Measurements from ENCODE around the gene RPS6KB2. TPM values are rescaled to one million over a fixed set of nuclear protein-coding genes. Genes with fewer than 3 reads are reported as not detected.

RPS6KB2 gene
- total and polyA plus RNA-seq, 9 of the 15 experiments (the other 6 are each of a cell fraction or from before 2014, with no cell fraction given): 0.42 to 122 (median 82.6) TPM

- TF ChIP-seq ARID4B (CRISPR knock-in tag; IDR thresholded peaks at IDR 0.05) (peak; percentile 99), GTF3C2 (IDR thresholded peaks at IDR 0.05; ENCODE audit: borderline replicate concordance, extremely low read depth, insufficient read length) (no peak), PKNOX1 (IDR thresholded peaks at IDR 0.05) (no peak), ZNF239 (CRISPR knock-in tag; IDR thresholded peaks at IDR 0.05) (no peak; the same call in 1 of the 2 replicates), SMARCB1 (IDR thresholded peaks at IDR 0.05; ENCODE audit: insufficient read length, low read depth) (no peak), KDM2B (CRISPR knock-in tag; IDR thresholded peaks at IDR 0.05) (peak; percentile 62; the same call in 1 of the 2 replicates), TAF15 (IDR thresholded peaks at IDR 0.05; ENCODE audit: low read depth, low read length) (no peak), SAFB2 (IDR thresholded peaks at IDR 0.05; ENCODE audit: borderline replicate concordance, low read depth, low read length, severe bottlenecking) (no peak), RBM39 (optimal IDR thresholded peaks at IDR 0.05; ENCODE audit: low read depth, low read length) (no peak), CAMTA2 (CRISPR knock-in tag; conservative IDR thresholded peaks at IDR 0.05) (0 out of 2 replicates have a peak, but pooled peaks have one; percentile 51), SAP30 (IDR thresholded peaks at IDR 0.05; ENCODE audit: borderline replicate concordance, insufficient read depth, low read depth, low read length, poor library complexity, severe bottlenecking) (peak; percentile 91), HNRNPH1 (optimal IDR thresholded peaks at IDR 0.05; ENCODE audit: low read depth, low read length) (no peak), SMAD3 (CRISPR knock-in tag; conservative IDR thresholded peaks at IDR 0.05) (no peak), ZNF668 (CRISPR knock-in tag; IDR thresholded peaks at IDR 0.05) (no peak), ZBTB12 (CRISPR knock-in tag; IDR thresholded peaks at IDR 0.05) (peak; percentile 60)
Observed at GRCh38 chr11:67391304-67392182, 36.8 kb upstream of the RPS6KB2 start, which contains the start of gene RAD9A (continued).

Data from K562 (cell line).